GM21528 (cell line): ENCODE data around the gene ADAM8.
"Not testable (repeated sequence)": the region's sequence is repeated elsewhere in the genome, so short reads cannot be mapped to it uniquely, and the experiment has no call there.

Experiments used
- ATAC-seq: cut with Tn5 transposase; IDR thresholded peaks from one replicate; pipeline ENCODE4 v1.9.1; 2021; ENCODE audit warnings: mild to moderate bottlenecking, moderate library complexity; ENCODE audit not compliant: unreplicated experiment, low FRiP score

ADAM8 gene

DNA sequence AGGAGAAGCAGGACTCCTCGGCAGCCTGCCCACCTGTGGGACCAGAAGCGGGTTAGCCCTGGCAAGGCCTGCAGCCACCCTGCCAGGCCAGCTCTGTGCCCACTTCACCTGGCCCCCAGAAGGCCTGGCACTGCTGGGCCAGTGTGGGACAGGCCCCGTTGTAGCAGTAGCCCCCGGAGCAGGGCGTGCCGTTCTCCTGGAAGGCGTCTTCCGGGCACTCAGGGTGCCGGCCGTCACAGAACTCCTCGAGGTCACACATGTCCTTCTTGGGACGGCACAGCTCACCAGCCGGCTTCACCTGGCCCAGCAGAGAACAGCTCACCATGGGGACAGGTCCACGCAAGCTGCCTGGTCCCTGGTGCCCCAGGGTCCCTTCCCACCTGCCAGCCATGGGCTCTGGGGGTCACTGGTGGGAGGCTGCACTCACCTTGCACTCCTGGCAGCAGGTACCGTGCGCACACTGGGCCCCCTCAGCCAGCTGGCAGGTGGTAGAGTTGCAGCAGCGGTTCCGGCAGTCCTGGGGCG, 5.8 kb downstream of the ADAM8 start:
- ATAC-seq, result no peak

DNA sequence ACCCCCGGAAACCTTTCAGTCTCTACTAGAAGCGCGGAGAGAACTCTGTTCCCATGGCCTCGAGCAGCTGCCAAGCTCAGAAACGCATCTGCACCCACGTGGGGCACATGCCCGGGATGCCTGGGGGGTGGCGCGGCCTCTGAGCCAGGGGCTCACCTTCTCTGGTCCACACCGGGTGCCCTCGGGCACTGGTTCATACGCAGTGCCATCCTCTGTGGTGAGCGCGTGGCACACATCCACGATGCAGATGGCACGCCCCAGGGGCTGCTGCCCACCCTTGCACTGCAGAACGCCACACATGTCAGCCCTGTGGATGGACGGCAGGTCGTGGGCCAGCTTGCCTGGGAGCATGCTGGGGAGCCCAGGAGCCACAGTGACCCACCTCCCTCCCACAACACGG, 6.5 kb downstream of the ADAM8 start:
- ATAC-seq, result no peak

- ATAC-seq, result no peak
Measured at GRCh38 chr10:133269367-133269766, 7.3 kb downstream of the ADAM8 start.

DNA sequence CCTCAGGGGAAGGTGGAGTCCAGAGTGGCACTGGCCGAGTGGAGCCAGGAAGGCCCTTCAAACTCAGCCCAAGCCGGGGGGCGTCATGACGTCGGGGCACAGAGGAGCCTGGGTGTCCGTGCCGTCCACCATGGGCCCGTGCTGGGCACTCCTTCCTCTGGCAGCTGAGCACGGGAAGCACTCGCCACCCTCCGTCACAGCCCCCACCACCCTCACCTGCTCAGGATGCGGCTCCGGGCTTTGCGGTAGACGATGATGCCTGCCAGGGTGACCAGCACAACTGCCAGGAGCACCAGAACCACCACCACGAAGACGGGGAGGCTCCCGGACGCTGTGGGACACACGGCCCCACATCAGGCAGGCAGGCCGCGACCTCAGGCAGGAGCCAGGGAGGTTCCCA, 8.1 kb downstream of the ADAM8 start:
- no peak for ATAC-seq

- ATAC-seq, result no peak
Measured at GRCh38 chr10:133267829-133268228, 8.8 kb downstream of the ADAM8 start.

GRCh38 chr10:133267293-133267692, 9.4 kb downstream of the ADAM8 start:
- ATAC-seq, result no peak

GRCh38 chr10:133266056-133266795, 10.4 kb downstream of the ADAM8 start:
- no peak for ATAC-seq

DNA sequence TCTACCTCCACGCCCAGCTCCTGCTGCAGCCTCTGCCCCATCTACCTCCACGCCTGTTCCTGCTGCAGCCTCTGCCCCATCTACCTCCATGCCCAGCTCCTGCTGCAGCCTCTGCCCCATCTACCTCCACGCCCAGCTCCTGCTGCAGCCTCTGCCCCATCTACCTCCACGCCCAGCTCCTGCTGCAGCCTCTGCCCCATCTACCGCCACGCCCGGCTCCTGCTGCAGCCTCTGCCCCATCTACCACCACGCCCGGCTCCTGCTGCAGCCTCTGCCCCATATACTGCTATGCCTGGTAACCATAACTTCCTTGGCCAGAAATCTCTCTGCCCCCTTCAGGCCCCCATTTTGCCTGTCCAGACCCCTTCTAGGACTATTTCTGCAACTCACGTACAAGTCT, 11.6 kb downstream of the ADAM8 start:
- ATAC-seq, result not testable (repeated sequence)

- ATAC-seq, result no peak
Measured at GRCh38 chr10:133264461-133264860, 12.2 kb downstream of the ADAM8 start.

GRCh38 chr10:133263674-133264073, 13.0 kb downstream of the ADAM8 start:
- ATAC-seq, result no peak

- no peak for ATAC-seq
Measured at GRCh38 chr10:133262696-133263095, 14.0 kb downstream of the ADAM8 start.

DNA sequence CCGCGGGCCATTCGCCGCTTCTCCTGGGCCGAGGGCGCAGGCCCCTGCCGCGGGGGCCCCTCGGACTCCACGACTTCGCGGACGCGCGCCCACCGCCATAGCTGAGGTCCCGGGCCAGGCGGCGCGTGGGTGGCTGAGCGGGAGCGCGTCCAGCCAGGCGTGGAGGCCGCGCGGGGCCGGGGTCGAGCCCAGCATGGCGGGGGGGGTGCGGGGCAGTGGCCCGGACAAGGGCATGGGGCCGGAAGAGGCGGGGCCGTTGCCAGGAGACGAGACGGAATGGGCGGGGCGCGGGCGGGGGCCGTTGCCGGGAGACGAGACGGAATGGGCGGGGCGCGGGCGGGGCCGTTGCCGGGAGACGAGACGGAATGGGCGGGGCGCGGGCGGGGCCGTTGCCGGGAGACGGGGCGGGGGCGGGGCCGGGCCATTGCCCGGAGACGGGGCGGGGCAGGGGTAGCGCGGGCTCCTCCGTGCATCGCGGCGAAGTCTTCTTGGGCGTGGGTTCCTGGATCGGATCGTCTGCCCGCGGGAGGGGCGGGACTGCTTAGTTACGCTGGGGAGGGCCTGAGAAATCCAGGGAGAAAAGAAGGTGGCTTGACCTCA, 14.8 kb downstream of the ADAM8 start:
- ATAC-seq, result peak; percentile 46

- peak; percentile 52 for ATAC-seq
Measured at GRCh38 chr10:133260895-133261725, 15.6 kb downstream of the ADAM8 start.

GRCh38 chr10:133259602-133259989, 17.1 kb downstream of the ADAM8 start:
- no peak for ATAC-seq

DNA sequence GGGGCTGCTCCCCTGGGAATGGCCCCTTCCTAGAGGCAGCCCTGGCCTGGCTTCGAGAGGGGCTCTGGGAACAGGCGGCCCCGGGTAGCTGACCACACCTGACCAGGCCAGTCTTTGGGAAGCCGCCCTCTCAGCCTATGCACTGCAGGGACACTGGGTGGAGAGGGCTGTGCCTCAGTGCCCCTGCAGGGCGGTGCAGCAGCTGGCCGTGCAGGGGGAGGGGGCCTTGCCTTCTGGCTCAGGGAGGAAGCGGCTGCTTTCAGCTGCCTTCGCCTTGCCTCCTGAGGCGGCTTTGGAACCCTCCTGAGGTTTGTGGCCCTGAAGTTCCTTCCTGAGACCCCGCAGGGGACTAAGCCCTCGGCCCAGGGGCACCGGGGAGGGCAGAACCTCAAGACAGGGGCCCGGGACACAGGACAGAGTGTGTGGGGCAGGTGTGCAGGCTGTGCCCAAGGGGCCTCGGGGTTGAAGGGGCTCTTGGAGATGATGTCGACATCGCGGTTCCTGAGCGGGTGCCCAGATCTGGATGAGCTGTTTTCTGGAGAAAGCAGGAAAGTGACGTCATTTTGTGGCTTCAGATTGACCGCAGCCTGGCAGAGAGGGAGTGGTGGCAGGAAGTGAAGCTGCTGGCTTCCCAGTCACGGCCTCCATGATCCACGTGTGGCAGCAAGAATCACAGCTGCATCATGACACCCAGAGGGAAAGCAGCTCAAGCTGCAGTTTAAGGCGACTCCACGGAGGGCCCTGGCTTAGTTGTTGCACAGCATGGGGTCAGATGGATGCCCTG, 17.7 kb downstream of the ADAM8 start:
- no peak for ATAC-seq

- ATAC-seq, result no peak
Measured at GRCh38 chr10:133258066-133258817, 18.4 kb downstream of the ADAM8 start.

DNA sequence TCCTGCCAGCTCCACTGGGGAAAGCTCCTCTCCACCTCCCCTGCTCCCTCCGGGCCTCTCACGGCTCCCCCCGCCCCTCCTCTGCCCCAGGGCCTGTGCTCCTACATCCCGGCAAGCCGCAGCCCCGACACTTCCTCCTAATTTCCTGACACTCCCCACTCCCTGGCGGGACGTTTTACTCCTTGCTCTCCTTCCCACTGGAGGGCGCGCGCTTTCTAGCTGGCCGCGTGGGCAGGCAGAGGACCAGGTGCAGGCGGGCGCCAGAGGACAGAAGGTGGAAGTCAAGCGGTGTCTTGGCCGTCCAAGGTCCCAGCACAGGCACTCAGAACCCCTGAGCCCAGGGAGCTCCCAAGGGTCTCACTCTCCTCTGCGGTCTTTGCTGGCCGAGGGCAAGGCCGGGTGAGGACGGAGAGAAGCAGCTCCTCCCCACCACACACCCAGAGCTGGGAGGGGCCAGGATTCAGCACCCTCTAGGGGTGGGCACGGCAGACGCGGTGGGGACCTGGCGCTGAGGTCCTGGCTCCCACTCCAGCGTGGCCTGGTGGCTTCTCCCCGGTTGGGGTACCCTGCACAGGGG, 19.1 kb downstream of the ADAM8 start:
- no peak for ATAC-seq

GRCh38 chr10:133255323-133255722, 21.3 kb downstream of the ADAM8 start:
- no peak for ATAC-seq

DNA sequence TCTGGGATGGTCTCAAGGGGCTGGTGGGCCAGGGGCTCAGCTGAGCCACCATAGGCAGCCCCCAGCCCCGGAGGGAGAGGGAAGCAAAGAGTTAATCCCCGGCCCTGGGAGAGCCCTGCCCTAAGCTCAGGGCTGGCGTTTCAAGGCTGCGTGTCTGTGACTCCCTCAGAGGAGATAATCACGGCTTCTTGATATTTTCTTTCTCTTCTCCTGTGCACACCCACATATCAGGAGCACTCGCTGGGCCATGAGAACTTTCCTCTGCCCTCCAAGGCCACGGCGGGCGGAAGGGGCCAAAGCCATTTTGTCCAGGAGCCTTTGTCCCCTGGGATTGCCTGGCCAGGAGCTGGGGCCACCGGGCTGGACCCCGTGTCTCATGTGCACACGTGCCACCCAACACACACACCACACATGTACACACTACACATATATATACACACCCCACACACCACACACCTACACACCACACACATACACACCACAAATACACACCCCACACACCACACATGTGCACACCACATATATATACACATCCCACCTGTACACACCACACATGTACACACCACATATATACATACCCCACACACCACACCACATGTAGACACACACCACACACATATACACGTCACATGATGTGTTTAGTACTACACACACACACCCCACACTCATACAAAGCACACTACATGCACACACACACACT, 22.1 kb downstream of the ADAM8 start:
- no peak for ATAC-seq
